SK-N-SH (cell line): ENCODE results near the gene ZFHX3.

Experiments used
- EP300 ChIP-seq, 2 experiments: IDR thresholded peaks; 2 replicates each; pipeline versions ENCODE4 v1.4.0 to v1.6.1; 2012; ENCODE audit warnings: borderline replicate concordance in 1 of 2, low read depth in 1 of 2, low read length in 1 of 2
- EZH2phosphoT487 ChIP-seq: fragments of 200-600 bp; sonication (generic); IDR thresholded peaks from 2 replicates; pipeline ENCODE4 v1.6.1; 2017; ENCODE audit warnings: low read depth, mixed run types, mild to moderate bottlenecking, antibody characterized with exemption, moderate library complexity, borderline replicate concordance
- FOSL2 ChIP-seq: IDR thresholded peaks from 2 replicates; pipeline ENCODE4 v1.4.0; 2012; ENCODE audit warnings: low read depth, mild to moderate bottlenecking, moderate library complexity, borderline replicate concordance
- SMC3 ChIP-seq: IDR thresholded peaks from 2 replicates; pipeline ENCODE4 v1.6.1; 2012; ENCODE audit warnings: low read depth, low read length, improper control_type of control experiment

- TF ChIP-seq FOSL2 (no peak), EZH2phosphoT487 (no peak), SMC3 (no peak), EP300 (IDR thresholded peaks at IDR 0.05; ENCODE audit: borderline replicate concordance in 1 of 2, low read depth in 1 of 2, low read length in 1 of 2) (no peak)
Observed at GRCh38 chr16:72974142-72974769, 73.7 kb downstream of the ZFHX3 start.
